ENCODE results near the gene LIME1.

DNA sequence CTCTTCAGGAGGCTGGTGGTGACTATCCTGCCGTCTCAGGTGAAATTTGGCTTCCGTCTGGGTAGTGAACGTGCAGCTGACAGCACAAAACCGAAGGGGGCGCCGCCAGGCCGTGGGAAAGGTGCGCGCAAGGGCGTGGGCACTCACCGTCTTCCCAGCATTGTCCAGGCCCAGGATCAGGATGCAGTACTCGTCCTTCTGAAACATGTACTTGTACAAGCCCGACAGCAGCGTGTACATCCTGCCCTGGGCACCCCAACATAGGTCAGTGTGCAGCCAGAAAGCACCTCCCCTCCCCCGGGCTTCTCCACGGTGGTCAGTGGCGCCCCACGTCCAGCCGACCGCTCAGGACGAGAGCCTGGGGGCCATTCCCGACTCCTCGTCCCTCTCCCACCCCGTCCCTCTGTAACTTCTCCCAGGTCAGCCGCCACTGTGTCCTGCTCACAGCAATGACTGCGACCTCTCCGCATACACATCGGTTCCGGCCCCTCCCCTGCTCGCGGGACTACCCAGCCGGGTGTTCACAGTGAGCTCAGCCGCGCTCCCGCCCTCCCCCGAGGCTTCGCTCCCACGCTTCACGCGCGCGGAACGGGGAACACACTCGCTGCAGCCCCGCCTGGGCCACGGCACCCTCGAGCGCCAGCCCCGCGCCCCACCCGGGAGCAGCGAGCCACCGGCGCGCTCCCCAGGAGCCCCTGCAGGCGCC is 29.5 kb upstream of the LIME1 start:
- TF ChIP-seq, protein P1, sequence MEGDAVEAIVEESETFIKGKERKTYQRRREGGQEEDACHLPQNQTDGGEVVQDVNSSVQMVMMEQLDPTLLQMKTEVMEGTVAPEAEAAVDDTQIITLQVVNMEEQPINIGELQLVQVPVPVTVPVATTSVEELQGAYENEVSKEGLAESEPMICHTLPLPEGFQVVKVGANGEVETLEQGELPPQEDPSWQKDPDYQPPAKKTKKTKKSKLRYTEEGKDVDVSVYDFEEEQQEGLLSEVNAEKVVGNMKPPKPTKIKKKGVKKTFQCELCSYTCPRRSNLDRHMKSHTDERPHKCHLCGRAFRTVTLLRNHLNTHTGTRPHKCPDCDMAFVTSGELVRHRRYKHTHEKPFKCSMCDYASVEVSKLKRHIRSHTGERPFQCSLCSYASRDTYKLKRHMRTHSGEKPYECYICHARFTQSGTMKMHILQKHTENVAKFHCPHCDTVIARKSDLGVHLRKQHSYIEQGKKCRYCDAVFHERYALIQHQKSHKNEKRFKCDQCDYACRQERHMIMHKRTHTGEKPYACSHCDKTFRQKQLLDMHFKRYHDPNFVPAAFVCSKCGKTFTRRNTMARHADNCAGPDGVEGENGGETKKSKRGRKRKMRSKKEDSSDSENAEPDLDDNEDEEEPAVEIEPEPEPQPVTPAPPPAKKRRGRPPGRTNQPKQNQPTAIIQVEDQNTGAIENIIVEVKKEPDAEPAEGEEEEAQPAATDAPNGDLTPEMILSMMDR (IDR thresholded peaks at IDR 0.05) = peak; percentile 19; the same call in 1 of the 2 replicates
- TF ChIP-seq CREB1 (CRISPR knock-in tag; IDR thresholded peaks at IDR 0.05) (no peak), SMAD3 (CRISPR knock-in tag; IDR thresholded peaks at IDR 0.05; ENCODE audit: borderline replicate concordance) (no peak), CBFB (CRISPR knock-in tag; IDR thresholded peaks at IDR 0.05; ENCODE audit: low read depth) (no peak), JUN (CRISPR knock-in tag; IDR thresholded peaks at IDR 0.05) (no peak), SP1 (CRISPR knock-in tag; conservative IDR thresholded peaks at IDR 0.05) (no peak), CREM (CRISPR knock-in tag; IDR thresholded peaks at IDR 0.05) (no peak), KAT7 (CRISPR knock-in tag; IDR thresholded peaks at IDR 0.05; ENCODE audit: borderline replicate concordance) (no peak), FOXJ3 (CRISPR knock-in tag; IDR thresholded peaks at IDR 0.05; ENCODE audit: borderline replicate concordance) (no peak)
- TF ChIP-seq, protein P2, sequence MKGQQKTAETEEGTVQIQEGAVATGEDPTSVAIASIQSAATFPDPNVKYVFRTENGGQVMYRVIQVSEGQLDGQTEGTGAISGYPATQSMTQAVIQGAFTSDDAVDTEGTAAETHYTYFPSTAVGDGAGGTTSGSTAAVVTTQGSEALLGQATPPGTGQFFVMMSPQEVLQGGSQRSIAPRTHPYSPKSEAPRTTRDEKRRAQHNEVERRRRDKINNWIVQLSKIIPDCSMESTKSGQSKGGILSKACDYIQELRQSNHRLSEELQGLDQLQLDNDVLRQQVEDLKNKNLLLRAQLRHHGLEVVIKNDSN (CRISPR knock-in tag; IDR thresholded peaks at IDR 0.05) = no peak
- TF ChIP-seq, protein P3, sequence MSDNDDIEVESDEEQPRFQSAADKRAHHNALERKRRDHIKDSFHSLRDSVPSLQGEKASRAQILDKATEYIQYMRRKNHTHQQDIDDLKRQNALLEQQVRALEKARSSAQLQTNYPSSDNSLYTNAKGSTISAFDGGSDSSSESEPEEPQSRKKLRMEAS (CRISPR knock-in tag; IDR thresholded peaks at IDR 0.05) = no peak
- TF ChIP-seq, protein P4, sequence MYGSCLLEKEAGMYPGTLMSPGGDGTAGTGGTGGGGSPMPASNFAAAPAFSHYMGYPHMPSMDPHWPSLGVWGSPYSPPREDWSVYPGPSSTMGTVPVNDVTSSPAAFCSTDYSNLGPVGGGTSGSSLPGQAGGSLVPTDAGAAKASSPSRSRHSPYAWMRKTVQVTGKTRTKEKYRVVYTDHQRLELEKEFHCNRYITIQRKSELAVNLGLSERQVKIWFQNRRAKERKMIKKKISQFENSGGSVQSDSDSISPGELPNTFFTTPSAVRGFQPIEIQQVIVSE (CRISPR knock-in tag; IDR thresholded peaks at IDR 0.05; ENCODE audit: borderline replicate concordance) = no peak
- TF ChIP-seq, protein P5, sequence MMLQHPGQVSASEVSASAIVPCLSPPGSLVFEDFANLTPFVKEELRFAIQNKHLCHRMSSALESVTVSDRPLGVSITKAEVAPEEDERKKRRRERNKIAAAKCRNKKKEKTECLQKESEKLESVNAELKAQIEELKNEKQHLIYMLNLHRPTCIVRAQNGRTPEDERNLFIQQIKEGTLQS (CRISPR knock-in tag; conservative IDR thresholded peaks at IDR 0.05) = 0 out of 2 replicates have a peak, but pooled peaks have one; percentile 51
- TF ChIP-seq, protein P6, sequence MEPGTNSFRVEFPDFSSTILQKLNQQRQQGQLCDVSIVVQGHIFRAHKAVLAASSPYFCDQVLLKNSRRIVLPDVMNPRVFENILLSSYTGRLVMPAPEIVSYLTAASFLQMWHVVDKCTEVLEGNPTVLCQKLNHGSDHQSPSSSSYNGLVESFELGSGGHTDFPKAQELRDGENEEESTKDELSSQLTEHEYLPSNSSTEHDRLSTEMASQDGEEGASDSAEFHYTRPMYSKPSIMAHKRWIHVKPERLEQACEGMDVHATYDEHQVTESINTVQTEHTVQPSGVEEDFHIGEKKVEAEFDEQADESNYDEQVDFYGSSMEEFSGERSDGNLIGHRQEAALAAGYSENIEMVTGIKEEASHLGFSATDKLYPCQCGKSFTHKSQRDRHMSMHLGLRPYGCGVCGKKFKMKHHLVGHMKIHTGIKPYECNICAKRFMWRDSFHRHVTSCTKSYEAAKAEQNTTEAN (CRISPR knock-in tag; IDR thresholded peaks at IDR 0.05) = no peak

Measured in WTC11 (cell line).